ENCODE measurements around the gene MKNK1.

DNA sequence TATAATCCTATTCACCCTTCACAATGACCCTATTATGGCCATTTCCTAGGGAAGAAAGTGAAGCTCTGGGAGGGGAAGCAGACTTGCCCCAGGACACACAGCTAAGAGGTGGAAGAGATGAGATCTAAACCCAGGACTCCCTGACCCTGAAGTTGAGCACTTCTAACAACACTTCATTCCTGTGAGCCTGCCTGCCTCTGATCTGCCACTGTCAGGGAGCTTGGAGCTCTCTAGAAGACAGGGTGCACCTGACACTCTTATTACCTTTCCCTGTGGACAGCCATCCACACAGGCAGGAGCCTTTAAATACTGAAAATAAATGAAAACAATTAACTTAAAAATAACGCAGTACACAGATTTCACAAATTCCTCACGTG lies 599 bp downstream of the MKNK1 start:
- no peak for TF ChIP-seq CTCF (optimal IDR thresholded peaks at IDR 0.05 in 1 of 3, IDR thresholded peaks at IDR 0.05 in 1 of 3, conservative IDR thresholded peaks at IDR 0.05 in 1 of 3; ENCODE audit: extremely low read depth in 1 of 3, insufficient read depth in 2 of 3, low read length in 3 of 3)
- no peak for TF ChIP-seq EZH2 (IDR thresholded peaks at IDR 0.05; ENCODE audit: low read length)
